Amniotic stem cell (primary cell): ENCODE data around the gene NFIC.
A peak's percentile ranks its signal among the peaks of the same experiment; 100 is the strongest.
"Not testable (repeated sequence)": the region's sequence is repeated elsewhere in the genome, so short reads cannot be mapped to it uniquely, and the experiment has no call there.

Experiments
- DNase-seq: peaks from one replicate; lab custom pipeline; 2025; lab: John Stamatoyannopoulos, UW

NFIC gene

GRCh38 chr19:3452942-3453214 is 86.5 kb downstream of the NFIC start:
- DNase-seq = not testable (repeated sequence)

GRCh38 chr19:3453840-3454239 is 87.5 kb downstream of the NFIC start:
- no peak for DNase-seq

GRCh38 chr19:3454656-3455392 is 88.4 kb downstream of the NFIC start:
- DNase-seq = no peak

DNA sequence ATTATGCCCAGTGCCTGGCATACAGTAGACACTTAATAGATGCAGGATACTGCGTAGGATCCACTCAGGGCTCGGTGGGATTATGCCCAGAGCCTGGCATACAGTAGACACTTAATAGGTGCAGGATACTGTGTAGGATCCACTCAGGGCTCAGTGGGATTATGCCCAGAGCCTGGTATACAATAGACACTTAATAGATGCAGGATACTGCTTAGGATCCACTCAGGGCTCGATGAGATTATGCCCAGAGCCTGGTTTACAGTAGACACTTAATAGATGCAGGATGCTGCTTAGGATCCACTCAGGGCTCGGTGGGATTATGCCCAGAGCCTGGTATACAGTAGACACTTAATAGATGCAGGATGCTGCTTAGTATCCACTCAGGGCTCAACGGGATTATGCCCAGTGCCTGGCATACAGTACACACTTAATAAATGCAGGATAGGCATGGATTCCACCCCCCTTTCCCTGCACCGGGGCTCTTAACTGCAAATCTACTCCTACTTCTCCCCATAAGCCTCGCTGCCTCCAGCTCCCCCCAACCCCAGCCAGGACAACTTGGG is 89.1 kb downstream of the NFIC start:
- no peak for DNase-seq

DNA sequence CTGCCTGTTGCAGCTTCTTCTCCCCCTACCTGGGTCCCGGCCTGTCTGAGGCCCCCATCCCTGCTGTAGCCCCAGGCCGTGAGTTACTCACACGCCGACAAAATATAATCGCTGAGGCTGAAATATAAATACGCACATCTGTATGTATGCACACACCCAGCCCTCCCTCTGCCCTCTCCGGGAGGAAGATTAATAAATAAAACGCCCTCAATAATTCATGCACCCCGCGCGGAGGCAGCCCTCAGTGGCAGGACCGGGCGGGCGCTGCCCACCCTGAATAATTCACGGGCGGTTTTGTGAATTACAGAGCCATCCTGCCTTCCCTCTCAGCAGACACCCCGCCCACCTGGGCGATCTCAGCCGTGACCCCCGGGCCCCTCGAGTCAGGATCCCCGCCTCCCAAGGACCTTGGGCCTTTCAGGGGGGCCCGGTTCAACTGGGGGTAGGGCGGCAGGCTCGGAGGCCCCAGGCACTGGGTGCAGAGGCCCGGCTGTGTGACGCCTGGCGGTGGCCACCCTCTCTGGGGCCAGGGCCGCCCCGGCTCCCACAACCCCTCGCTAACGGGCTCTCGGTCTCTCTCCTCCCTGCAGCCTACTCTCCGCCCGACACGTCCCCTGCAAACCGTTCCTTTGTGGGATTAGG is 89.7 kb downstream of the NFIC start:
- DNase-seq = no peak

GRCh38 chr19:3456925-3457527 is 90.6 kb downstream of the NFIC start:
- DNase-seq = no peak

DNA sequence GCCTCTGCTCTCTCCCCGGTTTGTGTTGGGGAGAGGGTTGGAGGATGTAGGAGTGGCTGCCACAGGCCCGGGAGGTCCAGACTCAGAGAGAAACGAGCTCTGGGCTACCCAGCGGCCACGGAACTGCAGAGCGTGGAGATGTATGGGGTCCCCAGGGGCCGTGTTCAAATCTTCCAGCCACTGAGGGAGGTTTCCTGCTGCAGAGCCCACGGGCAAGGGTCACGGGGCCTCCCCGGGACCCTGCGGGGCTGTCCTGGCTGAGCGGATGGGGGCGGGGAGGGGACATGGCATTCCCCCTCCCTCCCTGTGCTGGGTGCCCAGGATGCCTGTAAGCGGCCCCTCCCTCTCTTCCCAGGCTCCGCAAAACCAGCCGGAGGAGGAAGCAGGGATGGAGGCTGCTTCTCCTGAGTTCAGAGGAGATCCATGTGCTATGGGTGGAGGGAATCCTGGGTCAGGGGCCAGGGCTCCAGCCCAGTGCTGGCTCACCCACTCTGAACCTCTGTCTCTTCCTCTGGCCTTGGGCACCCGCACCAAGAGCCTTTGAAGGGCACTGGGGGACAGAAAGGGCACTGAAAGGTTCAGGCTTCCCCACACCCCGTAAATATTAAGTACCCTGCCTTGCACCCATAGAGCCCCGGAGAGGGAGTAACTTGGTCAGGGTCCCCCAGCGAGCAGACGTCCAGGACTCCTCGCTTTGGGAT is 91.3 kb downstream of the NFIC start:
- DNase-seq = no peak

- no peak for DNase-seq
Measured at GRCh38 chr19:3458229-3459088, 92.1 kb downstream of the NFIC start.

GRCh38 chr19:3459089-3459881 is 92.9 kb downstream of the NFIC start:
- peak; percentile 14 for DNase-seq

DNA sequence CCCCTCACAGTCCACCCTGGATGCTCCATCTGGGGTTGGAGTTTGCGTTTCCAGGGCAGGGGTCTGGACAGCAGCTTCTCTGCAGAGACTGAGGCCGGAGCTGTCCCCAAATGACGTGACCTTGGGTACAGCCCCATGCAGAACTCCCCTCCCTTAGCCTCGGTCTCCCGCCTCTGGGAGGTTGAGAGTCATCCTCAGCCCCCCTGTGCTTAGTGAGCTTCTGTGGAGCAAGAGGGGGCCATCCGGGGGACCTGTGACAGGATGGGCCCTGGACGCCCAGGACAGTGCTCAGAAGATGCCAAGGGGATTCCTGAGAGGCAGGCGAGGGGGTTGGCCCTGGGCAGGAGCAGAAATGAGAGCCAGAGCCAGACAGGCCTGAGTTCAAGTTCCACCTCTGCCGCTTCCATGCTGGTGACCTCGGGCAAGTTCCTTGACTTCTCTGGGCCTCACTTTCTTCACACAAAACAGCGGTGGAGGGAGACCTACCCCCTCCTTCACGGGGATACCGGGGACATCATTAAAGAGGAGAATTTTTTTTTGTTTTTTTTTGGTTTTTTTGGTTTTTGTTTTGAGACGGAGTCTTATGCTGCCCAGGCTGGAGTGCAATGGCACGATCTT is 93.7 kb downstream of the NFIC start:
- DNase-seq = no peak

GRCh38 chr19:3462991-3463713 is 96.8 kb downstream of the NFIC start:
- DNase-seq = no peak

DNA sequence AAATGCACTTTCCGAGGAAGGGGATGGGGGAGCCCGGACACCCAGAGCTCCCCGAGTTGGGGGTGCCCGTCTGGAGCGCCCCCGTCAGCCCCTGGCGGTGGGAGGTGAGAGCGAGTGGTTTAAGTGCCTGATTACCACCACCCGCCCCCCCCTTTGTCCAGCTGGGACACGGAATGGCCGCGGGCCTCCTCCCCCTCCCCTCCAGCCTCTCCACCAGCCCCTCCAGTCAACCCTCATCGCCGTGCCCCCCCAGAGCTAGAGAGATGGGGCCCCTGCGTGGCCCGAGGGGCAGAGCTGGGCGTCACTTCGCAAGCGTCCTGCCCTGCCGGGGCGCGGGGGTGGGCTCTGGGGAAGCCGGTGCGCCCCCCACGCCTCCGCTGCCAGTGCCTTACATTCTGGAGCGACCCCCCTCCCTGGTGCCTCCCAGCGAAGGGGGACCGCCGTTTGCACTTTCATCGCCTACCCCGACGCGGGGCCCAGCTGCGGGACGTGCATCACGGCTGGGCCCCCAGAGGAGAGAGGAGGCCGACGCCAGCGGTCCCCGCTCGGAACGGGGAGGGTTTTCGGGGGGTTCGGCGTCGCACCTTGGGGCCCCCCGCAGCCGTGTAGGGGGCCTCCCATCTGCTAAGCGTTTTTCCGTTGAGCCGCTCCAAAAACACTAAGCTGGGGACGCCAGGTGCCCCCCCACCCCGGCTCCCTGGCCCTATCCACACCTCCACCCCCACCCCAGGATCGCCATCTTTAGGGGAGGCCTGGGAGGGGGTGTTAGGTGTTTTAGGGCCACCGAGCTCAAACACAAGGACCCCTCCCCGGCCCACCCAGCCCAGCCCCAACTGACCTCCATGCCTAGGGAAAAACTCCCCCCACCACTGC is 97.6 kb downstream of the NFIC start:
- DNase-seq = no peak

GRCh38 chr19:3464587-3465235 is 98.3 kb downstream of the NFIC start:
- no peak for DNase-seq

GRCh38 chr19:3465552-3465951 is 99.2 kb downstream of the NFIC start:
- no peak for DNase-seq

- DNase-seq = no peak
Measured at GRCh38 chr19:3466635-3467034, 100.3 kb downstream of the NFIC start.

DNA sequence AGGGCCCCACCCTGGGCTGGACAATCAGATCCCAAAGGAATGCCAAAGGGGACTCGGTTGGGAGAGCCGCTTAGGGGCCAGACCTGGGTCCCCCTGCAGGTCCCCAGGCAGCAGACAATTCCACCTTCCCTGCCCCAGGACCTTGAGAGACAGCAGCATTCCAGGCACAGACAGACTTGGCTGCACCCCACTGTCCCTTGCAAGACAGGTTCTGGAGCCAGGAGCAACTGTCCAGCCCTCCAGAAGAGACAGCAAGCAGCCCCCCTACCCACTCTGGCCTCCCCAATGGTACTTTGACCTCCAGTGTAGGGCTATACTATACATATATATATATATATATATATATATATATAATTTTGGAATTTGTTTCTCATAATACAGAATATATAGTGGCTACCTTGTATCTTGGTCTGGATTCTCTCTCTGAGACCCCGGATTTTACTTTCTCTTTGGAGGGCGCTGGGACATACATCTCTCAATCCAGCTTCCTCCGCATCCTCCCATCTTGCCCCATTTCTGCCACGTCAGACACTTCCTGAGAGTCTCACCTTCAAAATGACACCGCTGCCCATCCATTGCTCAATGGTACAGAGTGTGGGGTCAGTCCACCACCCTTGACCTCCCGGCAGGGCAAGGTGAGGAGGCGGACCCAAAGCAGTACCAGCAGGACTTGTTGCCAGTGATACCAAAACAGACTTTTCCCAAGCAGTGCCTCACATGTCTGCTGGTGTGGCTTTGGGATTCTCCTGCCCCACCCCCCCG is 101.2 kb downstream of the NFIC start:
- no peak for DNase-seq

GRCh38 chr19:3468211-3468610 is 101.8 kb downstream of the NFIC start:
- no peak for DNase-seq
